Activated gamma-delta T cell (primary cell): ENCODE results near the gene GLS.

Source experiments
- DNase-seq: peaks from one replicate; lab custom pipeline; 2025; lab: John Stamatoyannopoulos, UW

Gene GLS

DNA sequence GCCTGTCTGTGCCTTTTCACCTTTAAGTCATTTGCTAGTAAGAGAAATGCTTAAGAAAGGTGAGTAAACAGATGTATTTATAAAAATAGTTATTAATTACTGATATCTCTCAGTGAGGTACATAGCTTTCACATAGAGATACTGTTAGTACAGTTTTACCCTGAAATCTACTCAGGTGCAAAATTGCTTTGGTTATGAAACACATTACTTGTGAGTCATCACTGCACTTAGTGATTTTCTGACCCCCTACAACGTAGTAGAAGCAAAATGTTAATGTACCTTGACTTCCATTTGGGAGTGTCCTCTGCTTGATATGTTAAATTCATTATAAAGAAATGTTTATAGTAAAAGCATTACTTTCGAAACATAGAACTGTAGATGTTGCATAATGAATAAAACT is 6.5 kb downstream of the GLS start:
- no peak for DNase-seq

DNA sequence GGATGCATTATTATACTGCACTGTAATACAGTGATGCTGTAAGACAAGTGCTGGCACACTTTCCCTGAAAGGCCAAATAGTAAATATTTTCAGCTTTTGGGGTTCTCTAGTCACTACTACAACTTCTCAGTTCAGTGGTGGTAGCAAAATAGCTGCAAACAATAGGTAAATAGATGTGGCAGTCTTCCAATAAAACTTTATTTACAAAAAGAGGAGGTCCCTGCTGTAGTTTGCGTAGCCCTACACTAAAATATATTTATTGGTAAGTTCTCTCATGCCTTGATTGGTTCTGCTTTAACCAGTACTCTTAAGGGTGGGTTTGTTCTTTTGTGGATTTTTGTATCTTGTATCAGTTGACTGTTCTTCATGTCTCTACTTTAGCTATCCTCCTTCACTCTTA is 7.8 kb downstream of the GLS start:
- no peak for DNase-seq

DNA sequence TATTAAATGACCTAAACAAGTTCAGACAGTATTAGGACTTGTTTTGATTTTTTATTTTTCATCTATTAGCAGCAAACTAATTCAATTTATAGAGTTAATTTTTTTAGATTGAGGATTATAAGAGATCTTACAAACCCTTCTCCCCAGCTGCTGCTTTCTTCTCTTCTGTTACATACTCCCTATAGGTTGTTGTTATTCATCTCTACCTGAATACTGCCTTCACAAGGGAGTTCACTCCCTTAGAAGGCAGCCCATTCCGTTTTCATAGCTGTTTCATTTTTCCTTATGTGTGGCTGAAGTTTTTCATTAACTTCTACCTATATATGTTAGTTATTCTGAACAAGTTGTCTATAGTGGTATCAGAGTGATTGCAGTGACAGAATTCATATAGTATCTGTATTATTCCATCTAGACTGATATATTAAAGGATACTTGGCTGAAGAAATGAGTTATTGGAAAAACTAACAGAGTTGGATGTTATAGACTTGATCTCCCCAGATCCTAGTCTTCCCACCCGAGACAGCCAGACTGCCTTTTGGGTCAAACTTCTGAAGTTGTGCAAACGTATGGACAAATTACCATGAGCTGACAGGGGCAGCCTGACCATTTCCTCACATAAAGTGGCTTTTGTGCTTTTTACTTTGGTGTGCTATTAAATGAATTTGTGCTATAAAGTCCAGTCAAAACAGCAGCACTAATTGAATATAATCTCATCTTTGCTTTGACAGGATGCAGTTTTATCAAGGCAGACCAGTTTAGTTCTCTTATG is 8.7 kb downstream of the GLS start:
- DNase-seq: no peak

DNA sequence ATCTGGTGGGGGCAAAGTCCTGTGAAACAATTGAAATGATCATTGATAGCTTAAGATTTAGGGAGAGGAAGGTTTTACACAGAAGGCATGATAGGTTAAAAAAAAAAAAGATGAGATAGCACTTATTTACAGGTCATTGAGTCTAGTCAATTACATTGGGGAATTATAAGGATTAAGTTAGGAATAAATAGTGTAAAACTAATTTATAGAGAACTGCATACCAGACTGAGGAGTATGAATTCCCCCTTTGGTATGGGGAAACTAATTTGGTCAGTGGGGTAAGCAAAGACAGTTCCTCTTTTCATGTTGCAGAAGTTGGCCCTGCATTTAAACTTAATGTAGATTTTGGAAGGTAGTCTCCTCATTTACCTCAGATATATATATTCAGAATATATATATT is 10.8 kb downstream of the GLS start:
- DNase-seq: no peak

DNA sequence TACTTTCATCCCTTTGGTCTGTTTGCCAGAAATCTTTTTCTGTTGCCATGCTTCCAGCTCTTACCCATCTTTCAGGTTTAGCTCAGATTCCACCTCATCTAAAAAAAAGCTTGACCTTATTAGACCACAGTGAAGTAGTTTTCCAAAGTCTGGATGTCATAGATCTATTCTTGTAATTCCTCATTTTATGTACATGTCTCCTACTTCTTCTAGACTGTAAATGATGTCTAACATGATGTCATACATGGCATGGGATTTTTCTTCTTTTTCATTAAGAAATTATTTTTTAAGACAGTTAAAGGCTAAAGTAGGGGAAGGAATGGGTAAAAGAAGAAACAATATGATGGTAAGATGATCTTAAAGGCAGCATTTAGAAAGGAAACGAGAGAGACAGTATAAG is 11.3 kb downstream of the GLS start:
- DNase-seq: no peak

DNA sequence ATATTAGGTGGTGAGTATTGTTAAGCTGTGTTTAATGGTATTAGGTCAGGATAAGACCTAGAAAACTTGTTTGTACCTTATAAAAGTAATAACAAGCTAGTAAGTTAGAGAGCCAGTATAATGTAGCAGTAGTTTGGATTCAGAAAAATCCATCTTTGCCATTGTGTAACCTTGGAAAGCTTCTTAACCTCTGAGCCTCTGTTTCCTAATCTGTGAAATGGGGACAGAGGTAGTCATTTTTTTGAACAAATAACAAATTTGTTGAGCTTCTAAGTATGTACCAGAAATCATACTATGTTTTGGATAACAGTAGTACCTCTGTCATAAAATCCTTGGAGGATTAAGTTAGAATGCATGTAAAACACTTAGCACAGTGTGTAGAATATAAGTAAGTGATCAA is 12.5 kb downstream of the GLS start:
- no peak for DNase-seq

DNA sequence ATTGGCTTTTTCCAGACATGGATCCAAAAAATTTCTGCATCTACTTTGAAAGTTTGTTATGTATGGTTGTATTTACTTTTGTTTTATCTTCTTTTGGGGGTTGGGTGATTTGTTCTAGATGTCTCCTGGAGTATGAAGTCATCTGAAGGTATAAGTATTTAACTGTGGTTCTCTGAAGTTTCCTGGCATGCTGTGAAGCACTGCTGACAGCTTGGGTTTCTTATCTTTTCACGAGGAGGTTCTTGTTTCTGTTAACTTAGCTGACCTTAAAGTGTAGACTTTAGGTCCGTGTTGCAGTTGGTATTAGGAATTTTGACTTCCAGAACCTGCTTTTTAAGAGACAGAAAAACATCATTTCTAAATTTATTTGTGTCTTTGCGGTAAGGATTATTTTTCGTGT is 15.9 kb downstream of the GLS start:
- no peak for DNase-seq

DNA sequence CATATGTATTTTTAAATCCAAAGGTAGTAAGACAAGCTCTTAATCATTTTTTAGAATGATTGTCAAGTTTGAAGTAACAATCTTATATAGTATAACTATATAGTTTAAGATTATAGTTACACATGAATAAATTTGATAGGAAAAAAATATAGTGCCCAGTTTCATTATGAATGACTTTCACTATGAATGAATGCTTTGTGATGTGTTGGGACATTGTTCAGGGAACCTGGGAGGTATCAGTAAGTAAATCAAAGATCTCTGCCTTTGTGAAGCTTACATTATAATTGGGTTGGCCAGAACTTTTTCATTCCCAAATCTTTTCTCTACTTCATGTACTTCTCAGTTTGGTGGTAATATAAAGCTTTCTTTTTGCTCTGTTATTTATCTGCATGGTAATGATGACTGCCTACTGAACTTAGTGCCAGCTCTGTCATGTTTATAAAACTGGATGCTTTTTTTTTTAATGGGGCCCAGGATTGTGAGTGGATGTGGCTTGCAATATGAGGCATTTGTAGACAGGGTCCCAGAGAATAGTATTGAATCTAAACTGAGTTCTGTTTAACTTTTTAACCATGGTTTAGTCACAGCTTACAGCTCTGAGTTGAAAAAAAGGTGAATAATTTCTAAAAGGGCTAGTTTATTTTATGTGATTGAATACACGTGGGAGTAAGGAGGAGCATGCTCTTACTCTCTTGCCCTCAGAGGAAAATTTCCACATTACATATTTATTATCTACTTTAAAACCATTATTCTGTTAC is 23.3 kb downstream of the GLS start:
- DNase-seq: no peak

DNA sequence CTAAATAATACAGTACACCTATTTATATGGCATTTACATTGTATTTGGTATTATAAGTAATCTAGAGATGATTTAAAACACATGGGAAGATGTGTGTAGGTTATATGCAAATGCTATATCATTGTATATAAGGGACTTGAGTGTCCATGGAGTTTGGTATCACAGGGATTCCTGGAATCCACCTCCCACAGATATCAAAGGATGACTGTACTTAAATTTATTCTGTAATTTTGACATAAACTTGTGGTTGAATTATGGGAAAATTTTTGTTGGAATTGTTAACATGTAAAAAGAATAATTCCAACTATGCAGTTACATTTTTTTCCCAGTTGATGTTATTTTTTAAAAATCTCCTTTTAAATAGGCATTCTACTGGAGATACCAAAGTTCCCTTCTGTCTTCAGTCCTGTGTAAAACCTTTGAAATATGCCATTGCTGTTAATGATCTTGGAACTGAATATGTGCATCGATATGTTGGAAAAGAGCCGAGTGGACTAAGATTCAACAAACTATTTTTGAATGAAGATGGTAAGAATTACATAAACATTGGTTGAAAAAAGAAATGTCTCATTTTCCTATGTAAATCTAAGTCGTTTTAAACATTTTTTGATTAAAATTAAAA is 24.1 kb downstream of the GLS start:
- DNase-seq: no peak

DNA sequence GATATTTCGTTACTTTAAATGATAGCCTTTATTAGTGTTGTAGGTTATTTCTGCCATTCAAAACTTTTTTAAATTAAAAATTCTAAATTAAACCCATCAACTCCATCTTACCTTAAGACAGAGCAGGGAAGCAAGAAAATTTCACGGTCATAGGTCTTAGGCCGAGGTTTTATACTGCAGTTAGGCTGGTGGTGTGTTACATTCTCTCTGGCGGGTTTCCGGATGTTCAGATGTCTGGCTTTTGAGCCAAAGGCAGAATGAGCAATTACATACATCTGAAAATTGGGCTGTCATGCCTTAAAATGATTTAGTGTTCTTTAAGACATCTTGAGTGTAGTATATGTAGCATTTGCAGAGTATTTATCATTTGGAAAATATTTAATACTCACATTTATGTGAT is 27.9 kb downstream of the GLS start:
- DNase-seq: no peak

DNA sequence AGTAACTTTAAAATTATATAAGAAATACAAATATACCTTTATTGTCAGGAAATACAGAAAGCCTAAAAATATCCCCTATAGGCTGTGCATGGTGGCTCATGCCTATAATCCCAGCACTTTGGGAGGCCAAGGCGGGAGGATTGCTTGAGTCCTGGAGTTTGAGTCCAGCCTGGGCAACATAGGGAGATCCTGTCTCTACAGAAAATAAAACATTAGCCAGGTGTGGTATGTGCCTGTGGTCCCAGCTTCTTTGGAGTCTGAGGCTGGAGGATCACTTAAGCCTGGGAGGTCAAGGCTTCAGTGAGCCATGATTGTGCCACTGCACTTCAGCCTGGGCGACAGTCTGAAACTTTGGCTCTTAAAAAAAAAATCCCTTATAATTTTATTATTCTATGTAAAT is 29.1 kb downstream of the GLS start:
- DNase-seq: no peak

DNA sequence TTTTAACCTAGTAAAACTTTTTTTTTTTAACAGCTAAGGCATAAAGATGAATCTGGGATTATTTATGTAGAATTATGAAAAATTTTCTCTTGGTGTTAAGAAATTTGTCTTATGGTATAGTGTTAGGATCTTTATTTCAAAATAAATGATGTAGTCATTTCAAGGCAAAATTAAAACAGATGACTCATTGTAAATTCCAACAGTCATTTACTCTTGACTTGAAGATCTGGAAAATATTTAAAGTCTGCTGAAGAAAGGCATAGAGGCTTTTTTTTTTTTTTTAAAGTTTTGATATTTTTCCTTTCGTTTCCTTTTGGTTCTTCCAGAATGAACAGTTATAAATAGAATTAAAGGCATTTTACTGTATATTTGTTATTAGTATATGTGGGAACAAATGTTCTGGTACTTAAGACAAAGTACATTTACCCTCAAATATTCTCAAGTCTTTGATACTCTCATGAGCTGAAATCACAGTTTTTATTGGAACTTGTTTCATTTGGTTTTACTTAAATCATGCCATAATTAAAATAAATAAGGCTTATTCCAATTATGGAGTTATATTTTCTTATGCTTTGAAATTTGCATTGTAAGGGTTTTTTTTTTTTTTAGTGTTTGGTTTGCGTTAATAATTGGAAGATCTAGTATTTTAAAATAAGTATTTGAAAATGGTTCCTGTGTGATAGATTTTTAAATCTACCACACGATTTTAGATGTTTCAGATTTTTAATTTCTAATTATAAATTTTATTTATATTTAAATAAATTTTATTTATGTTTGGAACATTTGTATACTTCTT is 29.9 kb downstream of the GLS start:
- DNase-seq: no peak

DNA sequence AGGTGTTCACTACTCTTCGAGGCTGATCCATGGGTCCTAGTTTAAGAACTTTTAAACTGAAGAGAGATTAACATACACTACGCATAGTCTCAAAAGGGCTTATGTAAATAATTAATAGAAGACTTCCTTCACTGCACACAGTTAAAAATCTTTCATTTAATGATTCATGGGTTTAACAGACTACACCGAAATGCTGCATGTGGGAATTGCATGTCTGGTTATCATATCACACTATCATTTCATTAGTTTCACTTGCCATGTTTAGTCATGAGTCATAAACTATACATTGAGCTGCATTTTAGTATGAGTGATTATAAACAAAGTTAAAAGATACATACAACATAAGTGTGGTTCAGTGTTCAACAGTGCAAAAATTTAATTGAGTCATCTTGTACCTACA is 31.2 kb downstream of the GLS start:
- no peak for DNase-seq

DNA sequence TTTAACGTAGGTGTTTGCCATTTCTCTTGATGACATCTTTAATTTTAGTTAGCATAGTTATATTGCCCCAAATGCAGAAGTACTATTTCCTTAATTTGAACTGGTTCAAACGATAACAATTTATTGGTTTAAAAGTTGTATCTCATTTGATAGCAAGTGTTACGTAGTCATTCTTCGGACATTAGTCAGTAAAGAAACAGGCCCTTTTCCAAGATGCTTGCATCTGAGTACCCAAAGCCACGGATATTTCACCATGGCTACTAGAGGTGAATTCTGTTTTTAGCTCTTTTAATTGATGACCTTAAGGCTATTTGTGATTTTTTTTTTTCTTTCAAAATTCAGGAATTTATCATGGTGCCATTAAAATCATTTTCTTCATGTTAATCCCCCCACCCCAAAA is 32.1 kb downstream of the GLS start:
- no peak for DNase-seq

DNA sequence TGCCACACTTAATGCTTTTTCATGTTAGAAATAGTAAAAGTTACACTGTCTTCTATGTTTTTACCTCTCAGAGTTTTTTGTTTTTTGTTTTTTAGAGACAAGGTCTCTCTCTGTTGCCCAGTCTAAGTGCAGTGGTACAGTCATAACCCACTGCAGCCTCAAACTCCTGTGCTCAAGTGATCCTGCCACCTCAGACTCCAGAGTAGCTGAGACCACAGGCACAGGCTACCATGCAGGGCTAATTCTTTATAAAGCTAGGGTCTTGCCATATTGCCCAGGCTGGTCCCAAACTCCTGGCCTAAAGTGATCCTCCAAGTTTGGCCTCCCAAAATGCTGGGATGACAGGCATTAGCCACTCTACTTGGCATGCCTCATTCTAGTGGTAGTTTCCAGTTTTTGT is 33.1 kb downstream of the GLS start:
- DNase-seq: no peak

DNA sequence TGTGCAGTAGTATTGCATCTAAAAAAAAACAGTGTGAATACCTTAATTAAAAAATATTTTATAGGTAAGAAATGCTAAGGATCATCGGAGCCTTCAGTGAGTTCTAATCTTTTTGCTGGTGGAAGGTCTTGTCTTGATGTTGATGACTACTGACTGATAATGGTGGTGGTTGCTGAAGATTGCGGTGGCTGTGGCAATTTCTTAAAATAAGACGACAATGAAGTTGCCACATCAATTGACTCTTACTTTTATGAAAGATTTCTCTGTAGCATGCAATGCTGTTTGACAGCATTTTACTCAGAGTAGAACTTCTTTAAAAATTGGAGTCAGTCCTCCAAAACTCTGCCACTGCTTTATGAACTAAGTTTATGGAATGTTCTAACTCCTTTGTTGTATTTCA is 36.2 kb downstream of the GLS start:
- DNase-seq: no peak

DNA sequence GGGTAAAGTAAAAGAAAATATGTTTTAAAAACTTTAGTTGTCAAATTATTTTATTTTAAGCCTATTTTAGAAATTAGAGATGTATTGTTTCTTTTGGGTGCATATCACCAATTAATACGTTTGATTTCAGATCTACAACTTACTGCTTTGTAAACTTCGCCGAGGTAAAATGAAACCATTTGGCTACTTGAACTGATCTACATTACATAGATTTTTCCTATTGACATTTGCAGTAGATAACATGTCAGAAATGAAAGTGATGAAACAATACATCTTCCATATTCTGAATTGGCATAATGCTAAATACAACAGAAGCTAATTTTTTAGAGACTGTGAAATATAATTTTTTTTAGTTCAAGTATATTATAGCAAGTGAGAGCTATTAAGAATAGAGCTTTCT is 39.5 kb downstream of the GLS start:
- no peak for DNase-seq

DNA sequence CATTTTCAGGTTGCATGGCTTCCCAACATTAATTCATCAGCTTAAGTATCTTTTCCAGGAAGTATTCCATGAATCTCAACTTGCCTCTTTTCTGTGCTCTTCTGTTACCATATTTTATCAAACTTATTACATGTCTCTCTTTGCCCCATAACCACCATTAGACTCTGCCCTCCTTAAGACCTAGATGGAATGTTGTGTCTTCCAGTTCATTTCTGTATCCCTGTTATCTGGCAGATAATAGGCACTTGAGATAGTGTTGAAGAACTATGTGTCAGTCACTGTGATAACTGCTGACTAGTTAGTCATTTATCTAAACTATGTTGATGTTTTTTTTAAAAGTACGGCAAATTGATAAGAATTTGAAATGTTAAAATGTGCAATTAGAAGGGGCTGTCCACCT is 41.8 kb downstream of the GLS start:
- no peak for DNase-seq

DNA sequence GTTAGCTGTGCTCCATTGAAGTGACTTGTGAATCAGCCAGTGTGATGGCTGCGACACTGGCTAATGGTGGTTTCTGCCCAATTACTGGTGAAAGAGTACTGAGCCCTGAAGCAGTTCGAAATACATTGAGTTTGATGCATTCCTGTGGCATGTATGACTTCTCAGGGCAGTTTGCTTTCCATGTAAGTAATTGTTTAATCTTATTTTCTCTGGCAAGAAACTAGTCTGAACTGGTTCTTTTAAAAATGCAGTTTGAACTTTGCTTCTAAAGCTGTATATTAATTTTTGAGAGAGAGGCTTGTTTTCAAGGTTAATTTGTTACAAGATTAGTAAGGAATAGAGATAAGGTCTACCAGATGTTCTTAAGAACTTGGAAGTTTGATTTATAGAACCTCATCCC is 46.7 kb downstream of the GLS start:
- DNase-seq: no peak

DNA sequence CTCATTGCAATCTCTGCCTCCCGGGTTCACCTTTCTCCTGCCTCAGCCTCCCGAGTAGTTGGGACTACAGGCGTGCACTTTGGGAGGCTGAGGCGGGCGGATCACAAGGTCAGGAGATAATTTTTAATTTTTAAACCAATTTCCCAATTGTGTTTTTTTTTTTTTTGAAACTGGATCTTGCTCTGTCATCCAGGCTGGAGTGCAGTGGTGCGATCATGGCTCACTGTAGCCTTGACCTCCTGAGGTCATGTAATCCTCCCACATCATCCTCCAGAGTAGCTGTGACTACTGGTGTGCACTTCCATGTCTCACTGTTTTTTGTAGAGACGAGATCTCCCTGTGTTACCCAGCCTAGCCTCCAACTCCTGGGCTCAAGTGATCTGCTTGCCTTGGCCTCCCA is 49.3 kb downstream of the GLS start:
- DNase-seq: no peak

DNA sequence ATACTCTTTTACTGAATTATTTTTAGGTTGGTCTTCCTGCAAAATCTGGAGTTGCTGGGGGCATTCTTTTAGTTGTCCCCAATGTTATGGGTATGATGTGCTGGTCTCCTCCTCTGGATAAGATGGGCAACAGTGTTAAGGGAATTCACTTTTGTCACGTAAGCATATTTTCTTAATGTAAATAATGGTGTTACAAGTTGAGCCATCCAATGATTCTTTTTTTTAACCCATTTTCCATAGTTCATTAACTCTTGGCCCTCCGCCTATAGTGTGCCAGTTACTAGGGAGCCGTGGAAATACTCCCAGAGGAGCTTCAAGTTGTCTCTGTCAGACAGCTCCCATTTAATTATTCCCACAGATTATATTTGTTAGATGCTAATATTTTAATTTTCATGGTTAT is 49.8 kb downstream of the GLS start:
- no peak for DNase-seq

DNA sequence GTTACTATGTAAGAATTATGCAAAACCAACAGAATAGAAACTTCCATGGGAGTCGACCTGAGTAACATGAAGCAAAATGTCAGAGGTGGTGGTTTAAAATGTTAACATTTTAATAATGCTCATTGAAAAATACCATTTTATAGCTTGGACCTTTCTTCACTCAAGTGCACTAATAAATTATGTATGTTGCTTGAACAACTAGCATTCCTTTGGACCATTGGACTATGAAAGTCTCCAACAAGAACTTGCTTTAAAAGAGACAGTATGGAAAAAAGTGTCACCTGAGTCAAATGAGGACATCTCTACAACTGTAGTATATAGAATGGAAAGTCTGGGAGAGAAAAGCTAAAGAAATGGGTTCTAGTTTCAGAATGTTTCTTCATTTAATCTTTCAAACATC is 51.9 kb downstream of the GLS start:
- no peak for DNase-seq

DNA sequence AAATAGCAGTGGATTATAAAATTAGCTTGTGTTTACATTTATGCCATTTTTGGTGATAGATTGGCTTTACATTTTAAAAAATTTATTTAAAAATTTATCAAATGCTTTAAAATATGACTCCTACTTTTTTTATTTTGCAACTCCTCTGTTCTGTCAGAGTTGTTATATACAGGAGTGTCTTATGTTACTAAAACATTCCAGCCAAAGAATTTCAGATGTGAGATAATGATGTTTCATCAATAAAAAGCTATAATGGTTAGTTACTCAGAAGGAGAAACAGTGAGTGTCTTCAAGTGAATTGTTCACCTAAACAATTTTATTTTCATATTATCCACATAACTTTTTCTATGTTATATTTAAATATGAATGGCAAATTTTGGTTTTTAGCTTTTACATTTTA is 52.7 kb downstream of the GLS start:
- no peak for DNase-seq
